ENCODE data around the gene CD302.

Gene CD302

DNA sequence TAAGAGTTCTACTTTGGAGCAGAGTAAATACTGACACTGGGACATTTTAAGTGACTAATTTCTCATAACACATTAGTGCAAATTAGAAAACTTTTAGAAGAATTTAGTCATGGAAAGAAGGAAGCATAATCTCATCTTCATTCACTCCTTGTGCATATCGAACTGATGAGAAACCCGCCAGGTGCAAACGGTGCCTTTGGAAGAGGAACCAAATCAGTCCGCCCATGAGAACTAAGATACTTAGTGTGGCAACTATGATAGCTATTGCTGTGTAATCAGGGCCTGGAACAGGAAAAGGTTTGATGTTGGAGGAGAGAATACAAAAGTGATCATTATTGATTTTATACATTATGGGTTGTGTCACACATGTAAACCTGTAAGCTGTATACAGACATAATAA is 6.9 kb upstream of the CD302 start:
- TF ChIP-seq, protein P1, sequence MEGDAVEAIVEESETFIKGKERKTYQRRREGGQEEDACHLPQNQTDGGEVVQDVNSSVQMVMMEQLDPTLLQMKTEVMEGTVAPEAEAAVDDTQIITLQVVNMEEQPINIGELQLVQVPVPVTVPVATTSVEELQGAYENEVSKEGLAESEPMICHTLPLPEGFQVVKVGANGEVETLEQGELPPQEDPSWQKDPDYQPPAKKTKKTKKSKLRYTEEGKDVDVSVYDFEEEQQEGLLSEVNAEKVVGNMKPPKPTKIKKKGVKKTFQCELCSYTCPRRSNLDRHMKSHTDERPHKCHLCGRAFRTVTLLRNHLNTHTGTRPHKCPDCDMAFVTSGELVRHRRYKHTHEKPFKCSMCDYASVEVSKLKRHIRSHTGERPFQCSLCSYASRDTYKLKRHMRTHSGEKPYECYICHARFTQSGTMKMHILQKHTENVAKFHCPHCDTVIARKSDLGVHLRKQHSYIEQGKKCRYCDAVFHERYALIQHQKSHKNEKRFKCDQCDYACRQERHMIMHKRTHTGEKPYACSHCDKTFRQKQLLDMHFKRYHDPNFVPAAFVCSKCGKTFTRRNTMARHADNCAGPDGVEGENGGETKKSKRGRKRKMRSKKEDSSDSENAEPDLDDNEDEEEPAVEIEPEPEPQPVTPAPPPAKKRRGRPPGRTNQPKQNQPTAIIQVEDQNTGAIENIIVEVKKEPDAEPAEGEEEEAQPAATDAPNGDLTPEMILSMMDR (IDR thresholded peaks at IDR 0.05; ENCODE audit: insufficient read depth, low read depth, low read length, missing control alignments), result no peak
- DNase-seq (ENCODE audit: low read depth), result no peak
- no peak overlapping the region for H3K4me3 ChIP-seq (ENCODE audit: low read length)

GRCh38 chr2:159803235-159803962 is 5.4 kb upstream of the CD302 start:
- TF ChIP-seq, protein P1 (IDR thresholded peaks at IDR 0.05; ENCODE audit: insufficient read depth, low read depth, low read length, missing control alignments), result no peak
- DNase-seq (ENCODE audit: low read depth), result no peak
- no peak overlapping the region for H3K4me3 ChIP-seq (ENCODE audit: low read length)

DNA sequence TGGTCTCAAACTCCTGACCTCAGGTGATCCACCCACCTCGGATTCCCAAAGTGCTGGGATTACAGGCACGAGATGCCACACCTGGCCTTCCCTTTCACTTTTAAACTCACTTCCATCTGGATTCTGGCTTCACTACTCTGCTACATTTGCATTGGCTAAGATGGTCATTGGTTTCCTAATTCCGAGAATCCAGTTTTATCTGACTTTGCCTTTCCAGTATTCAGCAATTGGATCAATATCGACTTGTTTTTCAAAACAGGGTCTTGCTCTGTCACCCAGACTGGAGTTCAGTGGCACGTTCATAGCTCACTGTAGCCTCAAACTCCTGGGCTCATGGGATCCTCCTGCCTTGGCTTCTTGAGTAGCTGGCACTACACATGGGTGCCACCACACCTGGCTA is 4.7 kb upstream of the CD302 start:
- TF ChIP-seq, protein P1 (IDR thresholded peaks at IDR 0.05; ENCODE audit: insufficient read depth, low read depth, low read length, missing control alignments), result no peak
- H3K4me3 ChIP-seq (ENCODE audit: low read length), result no peak overlapping the region
- DNase-seq (ENCODE audit: low read depth), result no peak

DNA sequence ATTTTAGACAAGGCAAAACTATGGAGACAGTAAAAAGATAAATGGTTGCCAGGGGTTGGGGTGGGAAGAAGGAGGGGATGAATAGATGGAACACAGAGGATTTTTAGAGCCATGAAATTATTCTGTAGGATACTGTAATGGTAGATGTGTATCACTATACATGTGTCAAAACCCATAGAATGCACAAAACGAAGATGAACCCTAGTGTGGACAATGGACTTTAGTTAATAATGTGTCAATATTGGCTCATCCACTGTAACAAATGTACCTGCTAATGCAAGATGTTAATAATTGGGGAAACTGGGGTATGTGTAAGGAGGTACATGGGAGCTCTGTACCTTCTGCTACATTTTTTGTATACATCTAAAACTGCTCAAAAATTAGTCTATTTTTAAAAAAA is 1.8 kb upstream of the CD302 start:
- TF ChIP-seq, protein P1 (IDR thresholded peaks at IDR 0.05; ENCODE audit: insufficient read depth, low read depth, low read length, missing control alignments), result no peak

DNA sequence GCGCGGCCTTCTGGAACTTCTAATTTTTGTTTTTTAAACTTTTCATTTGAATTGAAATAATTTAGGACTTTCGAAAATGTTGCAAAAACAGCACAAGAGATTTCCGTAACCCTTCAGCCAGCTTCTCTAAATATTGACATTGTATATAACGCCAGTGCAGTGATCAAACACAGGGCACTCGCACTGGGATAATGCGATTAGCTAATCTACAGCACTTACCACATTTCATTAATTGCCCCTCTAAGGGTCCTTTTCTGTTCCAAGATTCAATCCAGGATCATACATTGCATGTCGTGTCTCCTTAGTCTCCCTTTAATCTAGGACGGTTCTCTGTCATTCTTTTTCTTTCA is 343 bp upstream of the CD302 start:
- H3K4me3 ChIP-seq (ENCODE audit: low read length), result peak overlapping the region; percentile 49

More for the DNA sequence above, 1.8 kb upstream of the CD302 start:
- DNase-seq (ENCODE audit: low read depth), result no peak
- H3K4me3 ChIP-seq (ENCODE audit: low read length), result no peak overlapping the region

GRCh38 chr2:159797225-159797542 is 824 bp downstream of the CD302 start:
- no peak for DNase-seq (ENCODE audit: low read depth)
- H3K4me3 ChIP-seq (ENCODE audit: low read length), result no peak overlapping the region
- TF ChIP-seq, protein P1 (IDR thresholded peaks at IDR 0.05; ENCODE audit: insufficient read depth, low read depth, low read length, missing control alignments), result no peak

More for the DNA sequence above, 343 bp upstream of the CD302 start:
- TF ChIP-seq, protein P1 (IDR thresholded peaks at IDR 0.05; ENCODE audit: insufficient read depth, low read depth, low read length, missing control alignments), result no peak
- no peak for DNase-seq (ENCODE audit: low read depth)
